WTC11 (cell line): ENCODE measurements around the gene TREM1.

ENCODE experiments used
- ATF1 ChIP-seq: sonication (generic); formaldehyde crosslinking; IDR thresholded peaks from 2 replicates; pipeline ENCODE4 v1.8.1; 2023; ENCODE audit warnings: mild to moderate bottlenecking, moderate library complexity, missing genetic modification reagents
- ESRRA ChIP-seq: sonication (generic); formaldehyde crosslinking; IDR thresholded peaks from 2 replicates; pipeline ENCODE4 v1.8.1; 2022; ENCODE audit warnings: mild to moderate bottlenecking, missing genetic modification reagents, borderline replicate concordance
- NFE2L1 ChIP-seq: sonication (generic); formaldehyde crosslinking; IDR thresholded peaks from 2 replicates; pipeline ENCODE4 v1.8.1; 2023; ENCODE audit warnings: missing genetic modification reagents
- NR1H2 ChIP-seq: sonication (generic); formaldehyde crosslinking; IDR thresholded peaks from 2 replicates; pipeline ENCODE4 v1.9.0; 2021; ENCODE audit warnings: mild to moderate bottlenecking, moderate library complexity, missing genetic modification reagents
- SMAD3 ChIP-seq: sonication (generic); formaldehyde crosslinking; IDR thresholded peaks from 2 replicates; pipeline ENCODE4 v1.8.0; 2022; ENCODE audit warnings: missing genetic modification reagents, mild to moderate bottlenecking, borderline replicate concordance
- ZNF138 ChIP-seq: sonication (generic); formaldehyde crosslinking; conservative IDR thresholded peaks from 2 replicates; pipeline ENCODE4 v1.8.1; 2022; ENCODE audit warnings: mild to moderate bottlenecking, moderate library complexity, missing genetic modification reagents
- TF ChIP-seq, protein P1 (sequence below): fragments of 200-600 bp; IDR thresholded peaks from 2 replicates; pipeline ENCODE4 v1.8.0; 2022; ENCODE audit warnings: antibody characterized with exemption
- TF ChIP-seq, protein P2 (sequence below): sonication (generic); formaldehyde crosslinking; IDR thresholded peaks from 2 replicates; pipeline ENCODE4 v1.8.1; 2022; ENCODE audit warnings: low read depth, missing genetic modification reagents, borderline replicate concordance
- TF ChIP-seq, protein P3 (sequence below): sonication (generic); formaldehyde crosslinking; IDR thresholded peaks from 2 replicates; pipeline ENCODE4 v1.8.1; 2023; ENCODE audit warnings: mild to moderate bottlenecking, missing genetic modification reagents, borderline replicate concordance
- TF ChIP-seq, protein P4 (sequence below): sonication (generic); formaldehyde crosslinking; IDR thresholded peaks from 2 replicates; pipeline ENCODE4 v1.8.0; 2022; ENCODE audit warnings: mild to moderate bottlenecking, missing genetic modification reagents
- TF ChIP-seq, protein P5 (sequence below): sonication (generic); formaldehyde crosslinking; IDR thresholded peaks from 2 replicates; pipeline ENCODE4 v1.8.0; 2022; ENCODE audit warnings: mild to moderate bottlenecking, missing genetic modification reagents
- TF ChIP-seq, protein P6 (sequence below): sonication (generic); formaldehyde crosslinking; conservative IDR thresholded peaks from 2 replicates; pipeline ENCODE4 v1.8.1; 2023; ENCODE audit warnings: mild to moderate bottlenecking, low read depth, missing genetic modification reagents, moderate library complexity

DNA sequence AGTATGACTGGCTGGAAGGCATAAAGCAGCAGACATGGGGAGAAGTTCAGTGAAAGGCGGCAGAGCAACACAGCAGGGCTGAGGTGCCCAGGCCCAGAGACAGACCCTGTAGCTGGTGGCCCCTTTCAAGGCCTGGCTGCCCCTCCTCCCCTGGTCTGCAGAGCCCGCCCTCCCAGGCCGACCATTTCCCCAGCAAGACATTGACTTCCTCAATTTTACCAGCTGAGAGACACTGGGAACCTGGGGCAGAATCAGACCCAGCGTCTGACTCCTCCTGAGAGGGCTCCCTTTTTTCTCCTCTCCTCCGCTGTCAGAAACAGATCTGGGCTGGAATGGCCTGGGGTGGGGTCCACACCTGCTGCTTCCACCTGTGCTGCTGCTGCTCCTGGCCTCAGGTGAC, 58.4 kb downstream of the TREM1 start, which contains the start of gene TREML4:
- TF ChIP-seq ATF1 (no peak), ZNF138 (CRISPR knock-in tag) (no peak), NR1H2 (CRISPR knock-in tag) (no peak), NFE2L1 (CRISPR knock-in tag) (no peak), SMAD3 (CRISPR knock-in tag) (no peak), ESRRA (no peak)
- TF ChIP-seq, protein P1, sequence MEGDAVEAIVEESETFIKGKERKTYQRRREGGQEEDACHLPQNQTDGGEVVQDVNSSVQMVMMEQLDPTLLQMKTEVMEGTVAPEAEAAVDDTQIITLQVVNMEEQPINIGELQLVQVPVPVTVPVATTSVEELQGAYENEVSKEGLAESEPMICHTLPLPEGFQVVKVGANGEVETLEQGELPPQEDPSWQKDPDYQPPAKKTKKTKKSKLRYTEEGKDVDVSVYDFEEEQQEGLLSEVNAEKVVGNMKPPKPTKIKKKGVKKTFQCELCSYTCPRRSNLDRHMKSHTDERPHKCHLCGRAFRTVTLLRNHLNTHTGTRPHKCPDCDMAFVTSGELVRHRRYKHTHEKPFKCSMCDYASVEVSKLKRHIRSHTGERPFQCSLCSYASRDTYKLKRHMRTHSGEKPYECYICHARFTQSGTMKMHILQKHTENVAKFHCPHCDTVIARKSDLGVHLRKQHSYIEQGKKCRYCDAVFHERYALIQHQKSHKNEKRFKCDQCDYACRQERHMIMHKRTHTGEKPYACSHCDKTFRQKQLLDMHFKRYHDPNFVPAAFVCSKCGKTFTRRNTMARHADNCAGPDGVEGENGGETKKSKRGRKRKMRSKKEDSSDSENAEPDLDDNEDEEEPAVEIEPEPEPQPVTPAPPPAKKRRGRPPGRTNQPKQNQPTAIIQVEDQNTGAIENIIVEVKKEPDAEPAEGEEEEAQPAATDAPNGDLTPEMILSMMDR, result no peak
- TF ChIP-seq, protein P2, sequence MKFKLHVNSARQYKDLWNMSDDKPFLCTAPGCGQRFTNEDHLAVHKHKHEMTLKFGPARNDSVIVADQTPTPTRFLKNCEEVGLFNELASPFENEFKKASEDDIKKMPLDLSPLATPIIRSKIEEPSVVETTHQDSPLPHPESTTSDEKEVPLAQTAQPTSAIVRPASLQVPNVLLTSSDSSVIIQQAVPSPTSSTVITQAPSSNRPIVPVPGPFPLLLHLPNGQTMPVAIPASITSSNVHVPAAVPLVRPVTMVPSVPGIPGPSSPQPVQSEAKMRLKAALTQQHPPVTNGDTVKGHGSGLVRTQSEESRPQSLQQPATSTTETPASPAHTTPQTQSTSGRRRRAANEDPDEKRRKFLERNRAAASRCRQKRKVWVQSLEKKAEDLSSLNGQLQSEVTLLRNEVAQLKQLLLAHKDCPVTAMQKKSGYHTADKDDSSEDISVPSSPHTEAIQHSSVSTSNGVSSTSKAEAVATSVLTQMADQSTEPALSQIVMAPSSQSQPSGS (CRISPR knock-in tag), result no peak
- TF ChIP-seq, protein P3, sequence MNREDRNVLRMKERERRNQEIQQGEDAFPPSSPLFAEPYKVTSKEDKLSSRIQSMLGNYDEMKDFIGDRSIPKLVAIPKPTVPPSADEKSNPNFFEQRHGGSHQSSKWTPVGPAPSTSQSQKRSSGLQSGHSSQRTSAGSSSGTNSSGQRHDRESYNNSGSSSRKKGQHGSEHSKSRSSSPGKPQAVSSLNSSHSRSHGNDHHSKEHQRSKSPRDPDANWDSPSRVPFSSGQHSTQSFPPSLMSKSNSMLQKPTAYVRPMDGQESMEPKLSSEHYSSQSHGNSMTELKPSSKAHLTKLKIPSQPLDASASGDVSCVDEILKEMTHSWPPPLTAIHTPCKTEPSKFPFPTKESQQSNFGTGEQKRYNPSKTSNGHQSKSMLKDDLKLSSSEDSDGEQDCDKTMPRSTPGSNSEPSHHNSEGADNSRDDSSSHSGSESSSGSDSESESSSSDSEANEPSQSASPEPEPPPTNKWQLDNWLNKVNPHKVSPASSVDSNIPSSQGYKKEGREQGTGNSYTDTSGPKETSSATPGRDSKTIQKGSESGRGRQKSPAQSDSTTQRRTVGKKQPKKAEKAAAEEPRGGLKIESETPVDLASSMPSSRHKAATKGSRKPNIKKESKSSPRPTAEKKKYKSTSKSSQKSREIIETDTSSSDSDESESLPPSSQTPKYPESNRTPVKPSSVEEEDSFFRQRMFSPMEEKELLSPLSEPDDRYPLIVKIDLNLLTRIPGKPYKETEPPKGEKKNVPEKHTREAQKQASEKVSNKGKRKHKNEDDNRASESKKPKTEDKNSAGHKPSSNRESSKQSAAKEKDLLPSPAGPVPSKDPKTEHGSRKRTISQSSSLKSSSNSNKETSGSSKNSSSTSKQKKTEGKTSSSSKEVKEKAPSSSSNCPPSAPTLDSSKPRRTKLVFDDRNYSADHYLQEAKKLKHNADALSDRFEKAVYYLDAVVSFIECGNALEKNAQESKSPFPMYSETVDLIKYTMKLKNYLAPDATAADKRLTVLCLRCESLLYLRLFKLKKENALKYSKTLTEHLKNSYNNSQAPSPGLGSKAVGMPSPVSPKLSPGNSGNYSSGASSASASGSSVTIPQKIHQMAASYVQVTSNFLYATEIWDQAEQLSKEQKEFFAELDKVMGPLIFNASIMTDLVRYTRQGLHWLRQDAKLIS, result no peak
- TF ChIP-seq, protein P4, sequence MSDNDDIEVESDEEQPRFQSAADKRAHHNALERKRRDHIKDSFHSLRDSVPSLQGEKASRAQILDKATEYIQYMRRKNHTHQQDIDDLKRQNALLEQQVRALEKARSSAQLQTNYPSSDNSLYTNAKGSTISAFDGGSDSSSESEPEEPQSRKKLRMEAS (CRISPR knock-in tag), result no peak
- TF ChIP-seq, protein P5, sequence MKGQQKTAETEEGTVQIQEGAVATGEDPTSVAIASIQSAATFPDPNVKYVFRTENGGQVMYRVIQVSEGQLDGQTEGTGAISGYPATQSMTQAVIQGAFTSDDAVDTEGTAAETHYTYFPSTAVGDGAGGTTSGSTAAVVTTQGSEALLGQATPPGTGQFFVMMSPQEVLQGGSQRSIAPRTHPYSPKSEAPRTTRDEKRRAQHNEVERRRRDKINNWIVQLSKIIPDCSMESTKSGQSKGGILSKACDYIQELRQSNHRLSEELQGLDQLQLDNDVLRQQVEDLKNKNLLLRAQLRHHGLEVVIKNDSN (CRISPR knock-in tag), result no peak
- TF ChIP-seq, protein P6, sequence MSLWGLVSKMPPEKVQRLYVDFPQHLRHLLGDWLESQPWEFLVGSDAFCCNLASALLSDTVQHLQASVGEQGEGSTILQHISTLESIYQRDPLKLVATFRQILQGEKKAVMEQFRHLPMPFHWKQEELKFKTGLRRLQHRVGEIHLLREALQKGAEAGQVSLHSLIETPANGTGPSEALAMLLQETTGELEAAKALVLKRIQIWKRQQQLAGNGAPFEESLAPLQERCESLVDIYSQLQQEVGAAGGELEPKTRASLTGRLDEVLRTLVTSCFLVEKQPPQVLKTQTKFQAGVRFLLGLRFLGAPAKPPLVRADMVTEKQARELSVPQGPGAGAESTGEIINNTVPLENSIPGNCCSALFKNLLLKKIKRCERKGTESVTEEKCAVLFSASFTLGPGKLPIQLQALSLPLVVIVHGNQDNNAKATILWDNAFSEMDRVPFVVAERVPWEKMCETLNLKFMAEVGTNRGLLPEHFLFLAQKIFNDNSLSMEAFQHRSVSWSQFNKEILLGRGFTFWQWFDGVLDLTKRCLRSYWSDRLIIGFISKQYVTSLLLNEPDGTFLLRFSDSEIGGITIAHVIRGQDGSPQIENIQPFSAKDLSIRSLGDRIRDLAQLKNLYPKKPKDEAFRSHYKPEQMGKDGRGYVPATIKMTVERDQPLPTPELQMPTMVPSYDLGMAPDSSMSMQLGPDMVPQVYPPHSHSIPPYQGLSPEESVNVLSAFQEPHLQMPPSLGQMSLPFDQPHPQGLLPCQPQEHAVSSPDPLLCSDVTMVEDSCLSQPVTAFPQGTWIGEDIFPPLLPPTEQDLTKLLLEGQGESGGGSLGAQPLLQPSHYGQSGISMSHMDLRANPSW (CRISPR knock-in tag), result no peak
